HG03457 (cell line): ENCODE results near the gene AUTS2.

Source experiments
- ATAC-seq: cut with Tn5 transposase; IDR thresholded peaks from one replicate; pipeline ENCODE4 v1.9.1; 2021; ENCODE audit warnings: moderate number of reproducible peaks; ENCODE audit not compliant: unreplicated experiment

AUTS2 gene

DNA sequence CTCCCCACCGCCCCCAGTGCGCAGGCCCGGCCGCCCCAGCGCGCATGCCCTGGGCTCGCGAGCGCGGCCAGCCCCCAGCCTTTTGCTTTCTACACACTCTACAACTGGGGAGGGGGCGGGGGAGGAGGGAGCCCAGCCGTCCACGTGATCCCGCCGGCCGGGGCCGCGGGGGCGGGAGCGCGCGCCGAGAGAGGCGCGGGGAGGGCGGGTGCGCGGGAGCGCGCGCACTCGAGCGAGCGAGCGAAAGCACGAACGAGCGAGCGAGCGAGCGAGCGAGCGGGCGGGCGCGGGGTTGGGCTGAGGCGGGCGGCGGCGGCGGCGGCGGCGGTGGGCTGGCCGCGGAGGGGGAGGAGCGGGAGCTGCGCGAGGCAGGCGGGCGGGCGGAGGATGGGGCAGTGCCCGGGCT lies at the start of gene AUTS2:
Gene AUTS2 (plus strand): TSS at position 395 of the 406 bp plus-strand sequence. CDS start 1,179 bp downstream, outside the sequence.
- ATAC-seq = peak; percentile 49

DNA sequence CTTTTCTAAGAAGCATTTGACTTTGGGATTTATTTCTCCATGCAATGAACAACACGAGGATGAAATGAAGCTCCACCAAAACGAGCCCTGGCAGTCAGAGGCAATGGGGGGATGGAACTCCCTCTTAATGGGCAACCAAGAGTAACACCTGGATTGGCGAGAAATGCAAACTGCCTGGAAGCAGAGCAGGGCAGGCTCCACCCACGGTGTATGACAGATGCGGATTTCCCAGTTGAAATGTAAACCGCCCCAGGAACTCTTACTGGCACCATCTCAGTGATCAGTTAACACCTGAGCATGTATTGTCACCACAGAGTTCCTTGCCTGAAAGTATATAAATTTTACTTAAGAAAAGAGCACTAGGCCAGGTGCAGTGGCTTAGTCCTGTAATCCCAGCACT lies 47.3 kb upstream of the AUTS2 start:
- no peak for ATAC-seq

DNA sequence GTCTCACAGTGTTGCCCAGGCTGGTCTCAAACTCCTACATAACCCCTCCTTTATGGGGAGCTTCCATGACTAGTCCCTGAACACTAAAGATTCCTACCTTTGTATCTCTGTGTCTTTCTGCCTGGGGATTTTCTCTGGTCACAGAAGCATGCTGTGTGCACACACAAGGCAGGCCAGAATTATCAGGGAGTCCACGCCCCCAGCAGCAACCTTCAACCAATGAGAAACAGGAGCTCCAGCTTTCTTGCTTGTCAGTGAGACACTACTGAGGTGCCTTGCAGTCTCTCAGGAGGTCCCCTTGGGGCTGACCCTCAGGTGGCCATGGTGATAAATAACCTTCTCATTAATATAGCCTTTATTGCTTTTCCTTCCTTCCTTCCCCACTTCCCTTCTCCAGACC lies 45.1 kb upstream of the AUTS2 start:
- ATAC-seq = no peak

DNA sequence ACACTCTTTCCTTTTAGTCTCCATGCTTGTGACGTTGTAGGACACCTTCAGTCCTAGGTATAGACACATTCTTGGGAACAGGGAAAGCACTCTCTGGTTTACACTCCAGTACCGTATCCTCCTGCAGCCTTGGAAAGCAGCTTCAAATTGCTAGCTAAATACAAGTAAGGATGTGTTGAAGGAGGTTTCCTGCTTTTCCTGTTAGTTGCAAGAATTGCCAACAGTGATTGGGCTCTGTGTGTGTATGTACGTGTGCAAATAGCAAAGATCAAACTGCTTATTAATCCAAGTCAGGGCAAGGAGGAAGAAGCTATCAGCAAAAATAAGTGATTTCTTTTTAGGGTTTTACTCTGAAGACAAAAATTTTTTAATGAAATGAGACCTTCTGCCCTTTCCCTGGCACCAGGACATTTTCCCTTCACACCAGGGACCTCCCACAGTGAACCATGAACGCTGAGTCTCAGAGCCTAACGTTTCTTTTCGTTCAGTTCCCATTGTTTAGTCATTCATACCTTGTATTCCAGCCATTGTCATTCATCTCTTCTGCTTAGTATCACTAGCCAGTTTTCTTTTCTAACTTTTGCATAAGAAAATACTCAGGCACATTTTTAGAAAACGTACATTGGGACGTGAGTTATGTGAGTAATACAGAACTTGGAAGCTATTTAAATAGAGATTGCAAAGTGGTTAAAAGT lies 36.9 kb upstream of the AUTS2 start:
- no peak for ATAC-seq

DNA sequence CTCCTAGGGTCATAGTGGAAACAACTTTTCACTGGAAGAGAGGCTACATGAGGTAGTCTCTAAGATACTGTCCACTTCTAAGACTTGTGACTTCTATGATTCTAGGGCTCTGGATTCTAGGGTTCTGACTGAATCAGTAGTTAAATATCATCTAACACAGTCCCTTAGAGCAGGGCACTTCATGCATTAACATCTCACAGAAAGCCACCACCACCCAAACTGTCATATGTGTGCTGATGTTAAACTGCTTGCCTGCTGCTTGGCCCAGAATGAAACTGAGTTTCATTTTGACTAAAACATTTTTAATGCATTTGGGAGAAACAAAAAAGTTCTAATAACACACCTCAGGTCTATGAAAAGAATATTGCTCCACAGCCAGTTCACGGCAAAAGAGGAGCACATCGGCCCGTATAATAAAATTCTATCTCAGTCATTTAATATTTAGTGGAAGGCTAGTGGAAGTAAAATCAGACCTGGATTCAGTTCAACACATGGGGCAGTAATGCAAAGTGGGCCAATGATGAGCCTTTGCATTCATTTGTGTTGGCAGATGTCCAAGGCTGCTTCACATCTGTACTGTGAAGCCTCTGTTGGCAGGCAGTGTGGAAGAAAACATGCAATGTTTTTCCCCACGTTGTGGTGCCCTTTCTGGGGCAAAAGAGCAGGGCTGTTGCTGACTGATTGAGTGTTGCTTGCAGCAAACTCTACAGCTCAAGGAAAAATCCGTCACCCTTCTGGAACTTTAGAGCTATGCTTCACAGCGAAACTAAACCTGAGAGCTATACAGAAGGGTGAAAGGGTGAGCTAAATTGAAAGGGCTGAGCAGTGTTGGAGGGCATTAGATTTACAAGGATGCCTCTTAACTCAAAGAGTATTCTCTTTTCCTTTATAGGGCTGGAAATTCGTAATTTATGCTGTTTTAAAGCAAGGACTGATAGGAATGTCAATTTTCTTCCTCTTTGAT lies 33.5 kb upstream of the AUTS2 start:
- peak; percentile 65 for ATAC-seq

DNA sequence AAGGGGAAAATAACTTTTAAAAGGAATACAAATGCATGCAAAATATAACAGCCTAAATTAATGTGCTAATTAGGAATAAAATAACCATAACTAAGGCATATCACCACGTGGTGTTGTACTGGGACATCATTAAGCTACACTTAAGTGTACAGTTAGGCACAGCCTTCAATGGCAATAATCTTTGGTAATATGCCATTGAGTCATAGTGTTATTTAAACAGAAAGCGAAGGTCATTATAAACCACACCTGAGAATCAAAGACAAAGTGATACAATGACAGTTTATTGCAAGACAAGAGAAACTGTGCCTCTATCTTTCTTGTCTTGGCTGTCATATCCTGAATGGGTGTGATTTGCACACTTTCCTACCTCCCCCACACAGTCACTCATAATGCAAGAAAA lies 30.5 kb upstream of the AUTS2 start:
- no peak for ATAC-seq

DNA sequence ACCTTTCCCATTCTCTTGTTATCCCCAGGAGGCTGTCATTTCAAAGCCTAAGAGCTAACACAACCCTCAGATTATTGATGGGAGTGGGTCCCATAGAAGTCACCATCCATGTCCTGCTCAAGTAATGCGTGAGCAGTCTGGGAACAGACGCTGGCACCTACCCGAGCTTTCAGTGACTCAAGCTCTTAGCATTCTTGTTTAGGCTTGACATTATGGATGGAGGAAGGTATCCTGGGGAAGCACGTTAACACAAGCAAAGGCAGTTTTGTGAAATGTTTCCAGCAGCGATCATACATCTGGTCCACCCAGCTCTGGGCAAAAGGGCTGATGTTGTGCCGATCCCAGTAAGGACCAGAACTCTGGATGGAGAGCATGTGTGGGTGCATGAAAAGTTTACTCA lies 30.0 kb upstream of the AUTS2 start:
- no peak for ATAC-seq

DNA sequence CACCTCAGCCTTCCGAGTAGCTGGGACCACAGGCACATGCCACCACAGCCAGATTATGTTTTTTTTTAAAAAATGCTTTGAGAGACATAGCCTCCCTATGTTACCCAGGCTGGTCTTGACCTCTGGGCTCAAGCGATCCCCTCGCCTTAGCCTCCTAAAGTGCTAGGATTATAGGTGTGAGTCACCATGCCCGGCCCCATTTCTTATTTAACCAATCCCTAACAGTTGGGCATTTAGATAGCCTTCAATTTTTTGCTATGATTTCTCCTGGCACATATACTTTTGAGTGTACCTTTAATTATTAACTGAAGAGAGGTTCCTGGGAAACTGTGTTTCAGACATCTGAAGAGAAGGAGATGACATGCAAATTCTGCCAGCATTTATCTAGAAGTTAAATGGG lies 22.6 kb upstream of the AUTS2 start:
- no peak for ATAC-seq

DNA sequence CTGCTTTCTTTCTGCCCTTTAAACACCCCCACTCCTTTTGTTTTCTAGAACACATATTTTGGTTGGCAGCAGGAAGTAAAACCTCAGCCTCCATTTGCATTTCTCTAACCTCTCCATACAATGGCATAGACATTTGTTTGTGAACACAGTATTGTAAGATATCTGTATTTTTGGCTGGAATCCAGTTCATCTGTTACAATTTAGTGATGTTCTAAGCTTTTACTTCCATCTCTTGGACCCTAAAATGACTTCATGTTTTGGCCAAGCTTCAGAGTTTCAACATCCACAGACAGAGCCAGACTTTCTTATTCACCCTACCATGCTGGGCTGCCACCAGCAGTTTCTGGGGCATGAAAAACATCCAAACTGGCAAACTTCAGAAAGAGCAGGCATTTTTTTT lies 21.1 kb upstream of the AUTS2 start:
- no peak for ATAC-seq

DNA sequence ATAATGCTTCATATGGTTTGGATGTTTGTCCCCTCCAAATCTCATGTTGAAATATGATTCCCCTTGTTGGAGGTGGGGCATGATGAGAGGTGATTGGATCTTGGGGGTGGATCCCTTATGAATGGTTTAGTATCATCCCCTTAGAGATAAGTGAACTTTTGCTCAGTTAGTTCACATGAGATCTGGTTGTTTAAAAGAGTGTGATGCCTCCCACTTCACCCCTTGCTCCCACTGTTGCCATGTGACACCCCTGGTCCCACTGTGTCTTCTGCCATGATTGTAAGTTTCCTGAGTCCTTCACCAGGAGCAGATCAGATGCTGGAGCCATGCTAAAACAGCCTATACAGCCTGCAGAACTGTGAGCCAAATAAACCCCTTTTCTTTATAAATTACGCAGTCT lies 13.1 kb upstream of the AUTS2 start:
- ATAC-seq = no peak

DNA sequence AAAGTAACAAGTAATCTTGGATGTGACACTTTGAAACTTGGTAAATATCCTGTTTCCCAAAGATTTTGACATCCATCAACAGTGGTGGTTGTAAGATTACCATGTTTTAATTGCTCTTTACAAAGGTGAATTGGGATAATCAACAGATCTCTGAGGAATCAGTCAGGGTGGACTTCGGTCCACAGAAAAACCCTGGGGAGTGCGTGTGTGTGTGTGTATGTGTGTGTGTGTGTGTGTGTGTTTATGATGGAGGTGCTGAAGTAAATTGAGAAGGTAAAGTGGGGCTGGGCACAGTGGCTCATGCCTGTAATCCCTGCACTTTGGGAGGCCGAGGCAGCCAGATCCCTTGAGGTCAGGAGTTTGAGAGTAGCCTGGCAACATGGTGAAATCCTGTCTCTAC lies 12.0 kb upstream of the AUTS2 start:
- ATAC-seq = no peak

DNA sequence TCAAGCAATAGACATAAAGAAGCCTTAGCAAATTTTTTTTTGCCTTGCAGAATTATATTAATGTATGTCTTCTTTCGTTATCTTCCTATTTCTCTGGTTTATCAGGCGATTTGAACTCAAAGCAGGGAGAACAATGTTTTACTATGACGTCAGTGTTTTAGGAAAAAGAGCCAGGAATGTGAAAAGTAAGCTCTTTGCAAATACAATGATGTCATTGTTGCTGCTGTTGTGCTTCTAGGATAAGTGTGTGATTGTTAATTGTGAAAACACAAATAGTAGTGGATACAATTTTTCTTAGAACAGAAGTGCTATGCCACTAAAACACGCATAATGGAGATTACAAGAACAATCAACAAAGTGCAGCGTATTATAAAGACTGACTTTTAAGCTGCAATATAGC lies 9.5 kb upstream of the AUTS2 start:
- ATAC-seq = no peak

DNA sequence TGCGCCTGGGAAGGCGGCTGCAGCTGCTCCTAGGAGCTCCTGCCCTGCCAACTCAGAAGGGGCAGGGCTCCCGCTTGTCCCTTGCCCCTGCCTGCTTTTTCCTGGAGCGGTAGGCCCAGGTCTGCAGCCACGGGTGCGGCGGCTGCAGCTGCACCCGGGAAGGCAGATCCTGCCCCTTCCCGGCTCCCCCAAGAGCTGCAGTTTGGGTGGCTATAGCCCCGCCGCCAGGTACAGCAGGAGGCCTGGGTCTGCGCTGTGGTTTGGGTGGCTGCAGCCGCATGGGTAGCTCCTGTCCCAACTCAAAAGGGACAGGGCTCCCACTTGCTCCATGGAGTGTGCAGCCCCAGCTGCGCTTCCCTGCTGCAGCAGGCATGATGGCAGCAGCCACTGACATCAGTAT lies 6.5 kb upstream of the AUTS2 start:
- no peak for ATAC-seq

DNA sequence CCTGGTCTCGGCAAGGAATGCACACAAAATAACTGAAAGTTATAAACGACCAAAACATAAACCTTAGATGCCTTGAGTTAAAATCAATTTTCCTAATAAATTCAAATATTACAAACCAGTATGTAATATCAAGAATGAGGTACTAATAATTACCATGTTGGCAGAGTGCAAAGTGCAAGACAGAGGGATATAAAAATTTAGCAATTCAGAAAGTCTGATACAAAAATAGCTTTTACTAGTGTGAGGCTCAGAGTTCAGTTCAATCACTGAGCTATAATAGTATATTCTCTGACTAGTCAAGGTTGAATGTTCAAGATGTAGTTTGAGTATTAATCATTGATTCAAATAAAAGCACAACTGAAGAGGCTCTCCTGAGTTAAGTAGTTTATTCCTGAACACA lies 4.8 kb upstream of the AUTS2 start:
- ATAC-seq = no peak

DNA sequence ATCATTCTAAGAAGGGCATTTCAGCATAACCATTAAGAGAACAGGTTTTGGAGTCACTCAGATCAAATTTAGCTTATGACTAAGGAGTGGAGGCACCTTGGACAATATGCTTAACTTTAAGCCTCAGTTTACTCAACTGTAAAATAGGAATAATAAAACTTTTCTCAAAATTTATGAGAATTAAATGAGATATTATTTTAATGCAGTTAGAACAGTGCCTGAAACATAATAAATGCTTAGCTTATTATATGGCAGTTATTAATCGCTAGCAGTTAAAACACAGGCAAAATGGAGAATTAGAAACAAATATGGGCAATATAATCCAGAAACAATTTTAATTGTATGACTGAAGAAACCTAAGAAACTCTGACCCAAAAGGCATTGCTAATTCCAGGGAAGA lies 2.9 kb upstream of the AUTS2 start:
- ATAC-seq = no peak

DNA sequence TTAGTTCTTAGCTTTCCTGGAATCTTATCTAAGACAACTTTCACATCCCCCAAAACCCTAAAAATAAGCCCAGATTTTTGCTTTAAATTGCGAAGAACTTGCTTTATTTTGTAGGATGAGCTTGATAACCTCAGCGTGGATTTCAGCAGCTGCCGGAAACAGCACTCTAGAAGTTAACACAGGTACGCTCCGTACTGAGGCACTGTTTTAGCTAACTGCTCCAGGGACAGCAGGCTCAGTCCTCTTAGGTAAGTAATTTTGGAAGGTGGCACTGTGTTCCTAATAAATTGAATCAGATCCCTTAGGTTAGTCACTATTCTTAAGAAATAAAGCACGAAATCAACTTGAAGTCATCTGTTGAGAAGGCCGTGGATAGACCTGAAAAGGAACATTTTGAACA lies 2.2 kb upstream of the AUTS2 start:
- ATAC-seq = no peak

DNA sequence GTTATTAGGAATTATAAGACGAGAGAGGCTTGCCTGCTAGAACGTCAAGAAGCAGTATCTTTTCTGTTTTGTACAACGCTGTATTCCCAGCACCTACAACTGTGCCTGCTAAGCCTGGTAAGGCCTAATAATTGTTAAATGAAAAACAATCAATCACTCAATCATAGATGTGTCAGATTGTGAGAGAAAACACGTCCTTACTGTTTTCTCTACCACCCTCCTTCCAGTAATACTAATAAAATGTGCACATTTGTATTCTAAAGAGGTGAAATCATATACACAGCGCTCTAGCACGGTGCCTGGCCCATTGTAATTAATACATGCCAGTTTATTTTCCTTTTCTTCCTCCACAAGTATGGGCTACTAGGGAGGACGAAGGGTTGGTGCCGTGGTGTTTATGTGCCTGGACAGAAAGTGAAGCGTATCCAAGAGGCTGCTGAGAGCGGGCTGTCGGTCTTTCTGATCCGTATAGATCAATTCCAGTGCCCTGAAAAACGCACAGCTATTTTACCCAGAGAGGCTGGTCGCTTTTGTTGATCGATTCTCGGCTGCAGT lies 1.5 kb upstream of the AUTS2 start:
- no peak for ATAC-seq

DNA sequence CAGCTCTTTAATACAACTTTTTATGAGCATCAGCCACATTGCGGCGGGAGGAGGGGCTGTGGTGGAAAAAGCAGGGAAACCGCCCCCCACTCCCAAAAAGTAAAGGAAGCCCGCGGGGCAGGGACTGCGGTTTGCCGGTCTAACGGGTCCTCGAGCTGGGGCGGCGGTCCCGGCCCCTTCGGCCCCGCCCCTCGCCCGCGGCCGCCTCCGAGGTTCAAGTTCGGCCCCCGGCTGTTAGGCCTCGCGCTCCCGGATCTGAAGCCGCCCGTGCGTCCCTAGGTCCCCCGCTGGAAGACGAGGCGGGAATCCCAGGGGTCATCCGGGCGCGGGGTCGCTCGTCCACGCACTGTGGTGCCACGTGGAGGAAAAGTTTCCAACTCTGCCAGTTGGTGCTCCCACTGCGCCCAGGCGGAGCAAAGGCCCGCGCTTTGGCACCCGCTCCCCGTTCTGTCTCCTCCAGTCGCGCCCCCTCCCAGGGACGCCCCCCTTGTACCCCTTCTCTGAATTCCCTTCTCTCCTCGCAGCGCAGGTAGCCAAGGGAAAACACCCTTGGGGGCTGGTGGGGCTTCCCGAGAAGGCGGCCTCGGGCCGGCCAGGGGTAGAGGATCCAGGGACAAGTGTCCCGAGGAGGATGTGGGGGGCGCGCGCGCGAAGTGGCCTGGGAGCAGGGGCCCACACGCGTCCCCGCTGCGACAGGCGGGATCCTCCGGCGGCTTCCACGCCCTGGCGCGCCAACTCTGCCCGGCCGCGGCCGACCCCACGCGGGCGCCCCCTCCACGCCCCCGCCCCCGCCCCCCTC lies 798 bp upstream of the AUTS2 start:
- peak; percentile 17 for ATAC-seq

DNA sequence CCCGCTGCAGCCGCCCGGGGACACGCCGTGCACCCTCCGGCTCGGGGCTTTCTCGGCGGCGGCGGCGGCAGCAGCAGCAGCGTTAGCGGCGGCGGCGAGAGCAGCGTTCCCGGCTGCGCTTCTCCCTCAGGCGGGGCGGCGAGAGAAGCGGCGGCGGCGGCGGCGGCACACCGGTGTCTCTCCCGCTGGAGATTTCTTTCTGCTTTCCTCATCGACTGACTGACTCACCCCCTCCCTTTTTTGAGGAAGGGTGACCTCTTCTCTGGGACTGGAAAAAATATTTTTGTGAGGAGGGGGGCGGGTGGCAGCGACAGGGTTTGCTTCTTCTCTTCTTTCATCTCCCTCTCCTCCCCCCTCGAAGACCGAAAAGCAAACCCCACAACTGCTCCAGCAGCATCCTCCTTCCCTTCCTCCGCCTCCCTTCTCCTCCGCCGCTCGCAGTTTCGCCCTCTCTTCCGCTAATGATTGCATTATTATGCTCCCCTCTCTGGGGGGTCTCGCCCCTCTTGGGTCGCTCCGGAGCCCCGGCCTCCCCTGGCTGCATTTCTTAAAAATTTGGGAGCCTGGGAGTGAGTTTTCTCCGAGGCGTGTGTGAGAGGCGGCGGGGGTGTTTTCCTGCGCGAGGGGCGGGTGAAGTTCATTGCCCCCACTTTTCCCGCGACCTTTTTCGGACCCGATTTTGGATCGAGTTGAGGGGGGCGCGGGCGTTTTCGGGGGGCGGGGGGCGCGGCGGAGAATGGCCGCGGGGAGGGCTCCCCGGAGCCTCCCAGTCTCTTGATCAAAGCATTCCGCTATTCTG lies 411 bp downstream of the AUTS2 start:
- ATAC-seq = no peak

DNA sequence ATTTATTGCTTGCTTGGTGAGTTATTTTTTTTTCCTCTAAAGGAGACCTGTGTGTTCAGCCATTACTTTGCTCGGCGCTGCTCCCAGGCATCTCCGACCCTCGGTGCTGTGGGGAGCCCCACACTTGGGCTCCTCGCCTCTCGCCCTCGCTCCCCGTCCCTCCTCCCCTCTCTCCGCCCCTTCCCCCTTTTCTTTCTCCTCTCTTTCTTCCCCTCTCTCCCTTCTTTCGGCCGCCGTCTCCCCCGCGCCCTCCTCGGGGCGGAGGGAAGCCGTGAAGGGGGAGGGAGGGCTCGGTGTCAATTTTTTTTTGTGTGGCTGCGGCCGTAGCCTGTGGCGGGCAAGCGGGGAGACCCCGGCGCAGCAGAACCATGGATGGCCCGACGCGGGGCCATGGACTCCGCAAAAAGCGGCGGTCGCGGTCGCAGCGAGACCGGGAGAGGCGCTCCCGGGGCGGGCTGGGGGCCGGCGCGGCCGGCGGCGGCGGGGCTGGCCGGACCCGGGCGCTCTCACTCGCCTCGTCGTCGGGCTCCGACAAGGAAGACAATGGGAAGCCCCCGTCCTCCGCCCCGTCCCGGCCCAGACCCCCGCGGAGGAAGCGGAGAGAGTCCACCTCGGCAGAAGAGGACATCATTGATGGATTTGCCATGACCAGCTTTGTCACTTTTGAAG lies 1.1 kb downstream of the AUTS2 start:
- no peak for ATAC-seq
